HG03097 (cell line): ENCODE measurements around the gene WNT3A.

Experiments used
- ATAC-seq: cut with Tn5 transposase; IDR thresholded peaks from one replicate; pipeline ENCODE4 v1.9.1; 2021; ENCODE audit not compliant: unreplicated experiment, low FRiP score

The WNT3A gene

GRCh38 chr1:228030451-228031201 lies 23.8 kb downstream of the WNT3A start:
- no peak for ATAC-seq

GRCh38 chr1:228031276-228031995 lies 24.6 kb downstream of the WNT3A start:
- ATAC-seq = no peak

- no peak for ATAC-seq
Observed at GRCh38 chr1:228032041-228032440, 25.2 kb downstream of the WNT3A start.

- ATAC-seq = no peak
Observed at GRCh38 chr1:228033376-228033775, 26.6 kb downstream of the WNT3A start.

GRCh38 chr1:228034954-228035837 lies 28.4 kb downstream of the WNT3A start:
- no peak for ATAC-seq

- ATAC-seq = no peak
Observed at GRCh38 chr1:228035844-228036243, 29.0 kb downstream of the WNT3A start.

- no peak for ATAC-seq
Observed at GRCh38 chr1:228036701-228037231, 30.0 kb downstream of the WNT3A start.

- no peak for ATAC-seq
Observed at GRCh38 chr1:228037401-228038386, 30.9 kb downstream of the WNT3A start.

GRCh38 chr1:228038387-228039005 lies 31.7 kb downstream of the WNT3A start:
- ATAC-seq = no peak

- no peak for ATAC-seq
Observed at GRCh38 chr1:228039006-228039903, 32.5 kb downstream of the WNT3A start.

- no peak for ATAC-seq
Observed at GRCh38 chr1:228039986-228040385, 33.2 kb downstream of the WNT3A start.

GRCh38 chr1:228041316-228041715 lies 34.5 kb downstream of the WNT3A start:
- ATAC-seq = no peak

- no peak for ATAC-seq
Observed at GRCh38 chr1:228042508-228042907, 35.7 kb downstream of the WNT3A start.

- ATAC-seq = no peak
Observed at GRCh38 chr1:228043281-228043848, 36.6 kb downstream of the WNT3A start.

GRCh38 chr1:228044961-228045360 lies 38.2 kb downstream of the WNT3A start:
- no peak for ATAC-seq

- ATAC-seq = no peak
Observed at GRCh38 chr1:228045405-228045804, 38.6 kb downstream of the WNT3A start.

- ATAC-seq = no peak
Observed at GRCh38 chr1:228045871-228046270, 39.1 kb downstream of the WNT3A start.
